Measurements from ENCODE around the gene TAF11L13. TPM values are rescaled to one million over a fixed set of nuclear protein-coding genes. Genes with fewer than 3 reads are reported as not detected.
"Not testable (repeated sequence)": the region's sequence is repeated elsewhere in the genome, so short reads cannot be mapped to it uniquely, and the experiment has no call there.

TAF11L13 gene
- total RNA-seq, 2 experiments from 2014 or later = not detected

DNA sequence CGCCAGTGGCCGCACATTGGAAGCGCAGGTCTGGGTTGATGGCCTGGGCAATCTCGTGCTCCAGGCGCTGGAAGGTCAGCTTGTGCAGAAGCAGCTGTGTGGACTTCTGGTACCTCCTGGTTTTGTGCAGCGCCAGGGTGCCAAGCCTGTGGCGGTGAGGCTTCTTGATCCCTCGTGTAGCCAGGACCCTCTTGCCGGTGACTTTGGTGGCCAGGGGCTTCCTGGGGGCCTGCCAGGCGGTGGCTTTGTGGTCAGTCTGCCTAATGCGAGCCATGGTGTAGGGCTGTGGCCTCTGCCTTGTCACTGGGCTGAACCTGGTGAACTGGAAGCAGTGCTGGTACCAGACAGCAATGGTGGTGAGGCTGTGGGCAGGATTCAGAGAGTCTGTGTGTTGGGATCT, 6.2 kb upstream of the TAF11L13 start:
- no peaks in the 10 kb centered on the region for H3K36me3 Mint-ChIP-seq (ENCODE audit: low read depth)
- H3K4me1 Mint-ChIP-seq = no peaks in the 10 kb centered on the region
- H3K27me3 Mint-ChIP-seq = no peaks in the 10 kb centered on the region
- ATAC-seq (no peak), DNase-seq (no peak)
- intact Hi-C loops (cut with DNase I, micrococcal nuclease) = no loop called here
- no peak overlapping the region for H3K27ac Mint-ChIP-seq
- no peak overlapping the region for H3K4me3 Mint-ChIP-seq
- ChIA-PET POLR2A (no interaction called here), CTCF (no interaction called here)
- H3K9me3 Mint-ChIP-seq (ENCODE audit: low read depth) = peaks cover 4% of the 10 kb centered on the region

DNA sequence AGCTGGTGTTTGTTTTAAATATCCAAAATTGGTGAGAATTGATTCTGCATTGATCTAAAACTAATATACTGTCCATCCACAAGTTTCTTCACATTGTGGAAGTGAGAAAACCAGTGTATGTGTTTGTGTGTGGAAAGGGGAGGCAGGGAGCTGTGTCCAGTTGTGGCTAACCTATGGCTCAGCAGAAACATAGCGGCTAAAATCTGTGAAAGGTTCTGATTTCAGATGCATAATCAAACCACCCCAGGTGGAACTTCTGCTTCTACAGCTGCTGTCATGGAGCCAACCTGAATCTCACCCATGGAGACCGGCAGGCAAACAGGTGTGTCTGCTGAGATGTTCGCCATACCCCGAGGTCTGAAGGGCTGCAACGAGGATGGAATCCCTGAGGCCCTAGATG, 2.3 kb downstream of the TAF11L13 start, which contains the start of gene TAF11L14:
Gene TAF11L14, plus strand, starts transcription at position 301 of the 400 bp plus-strand sequence.
- ChIA-PET POLR2A (no interaction called here), CTCF (no interaction called here)
- H3K9me3 Mint-ChIP-seq (ENCODE audit: low read depth) = no peaks in the 10 kb centered on the region
- DNase-seq (no peak), ATAC-seq (no peak)
- intact Hi-C loops (cut with DNase I, micrococcal nuclease) = no loop called here
- H3K4me3 Mint-ChIP-seq = no peak within 1 kb of the TSS
- H3K4me1 Mint-ChIP-seq = no peaks in the 10 kb centered on the region
- no peaks in the 10 kb centered on the region for H3K36me3 Mint-ChIP-seq (ENCODE audit: low read depth)
- H3K27me3 Mint-ChIP-seq = no peaks in the 10 kb centered on the region
- no peak within 1 kb of the TSS for H3K27ac Mint-ChIP-seq

DNA sequence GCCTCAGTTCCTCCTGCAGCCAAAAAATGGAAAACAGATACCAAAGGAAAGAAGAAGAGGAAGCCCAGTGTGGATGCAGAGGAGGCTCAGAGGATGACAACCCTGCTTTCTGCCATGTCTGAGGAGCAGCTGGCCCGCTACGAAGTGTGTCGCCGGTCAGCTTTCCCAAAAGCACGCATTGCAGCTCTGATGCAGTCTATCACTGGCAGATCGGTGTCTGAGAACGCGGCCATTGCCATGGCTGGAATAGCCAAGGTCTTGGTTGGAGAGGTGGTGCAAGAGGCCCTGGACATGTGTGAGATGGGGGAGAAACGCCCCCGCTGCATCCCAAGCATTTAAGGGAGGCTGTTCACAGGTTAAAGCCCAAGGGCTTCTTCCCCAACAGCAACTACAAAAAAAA, 17.3 kb downstream of the TAF11L13 start:
- H3K9me3 Mint-ChIP-seq (ENCODE audit: low read depth) = peaks cover 12% of the 10 kb centered on the region
- H3K4me1 Mint-ChIP-seq; CTCF ChIA-PET; H3K36me3 Mint-ChIP-seq (ENCODE audit: low read depth); intact Hi-C loops (cut with DNase I, micrococcal nuclease); DNase-seq; H3K27me3 Mint-ChIP-seq; ATAC-seq; POLR2A ChIA-PET; H3K4me3 Mint-ChIP-seq; H3K27ac Mint-ChIP-seq: not testable (repeated sequence)

DNA sequence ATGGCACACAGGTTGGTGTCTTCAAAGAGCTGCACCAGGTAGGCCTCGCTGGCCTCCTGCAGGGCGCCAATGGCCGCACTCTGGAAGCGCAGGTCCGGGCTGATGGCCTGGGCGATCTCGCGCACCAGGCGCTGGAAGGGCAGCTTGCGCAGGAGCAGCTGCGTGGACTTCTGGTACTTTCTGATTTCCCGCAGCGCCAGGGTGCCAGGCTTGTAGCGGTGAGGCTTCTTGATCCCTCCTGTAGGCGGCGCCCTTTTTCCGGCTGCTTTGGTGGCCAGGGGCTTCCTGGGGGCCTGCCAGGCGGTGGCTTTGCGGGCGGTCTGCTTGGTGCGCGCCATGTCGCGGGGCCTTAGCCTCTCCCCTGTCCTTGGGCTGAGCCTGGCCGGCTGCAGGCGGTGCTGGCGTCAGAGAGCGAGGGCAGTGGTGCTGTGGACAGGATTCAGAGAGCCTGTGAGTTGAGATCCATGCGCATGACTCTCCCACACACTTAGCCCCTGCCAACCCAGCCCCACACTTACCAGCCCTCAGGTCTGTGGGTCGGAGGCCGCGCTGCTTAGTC, 23.4 kb downstream of the TAF11L13 start:
- H3K4me1 Mint-ChIP-seq, ATAC-seq, POLR2A ChIA-PET: not testable (repeated sequence)

DNA sequence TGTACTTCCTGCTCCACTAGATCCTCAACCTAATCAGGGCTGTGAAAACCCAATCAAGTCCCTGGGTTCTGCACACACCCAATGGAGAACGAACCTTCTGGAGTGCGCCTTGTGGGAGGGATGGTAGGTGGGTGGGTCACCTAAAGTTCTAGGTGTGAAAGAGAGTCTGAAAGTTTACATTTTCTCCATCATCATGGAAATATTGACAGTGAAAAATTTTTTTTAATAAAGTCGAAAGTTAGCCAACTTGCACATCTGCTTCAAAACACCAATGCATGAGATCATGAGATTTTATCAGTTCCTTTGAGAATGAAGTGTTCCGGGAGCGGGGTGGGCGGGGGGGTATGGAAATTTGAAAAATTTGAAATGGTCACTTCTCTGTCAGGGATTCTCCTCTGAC, 24.0 kb downstream of the TAF11L13 start:
- POLR2A ChIA-PET = no interaction called here
- intact Hi-C loops (cut with DNase I, micrococcal nuclease) = no loop called here
- CTCF ChIA-PET = interaction anchor here (0.7 kb wide), 1 partner anchor 13 kb away, joined by 3 read pairs; no protein-coding TSS in a partner anchor
- Mint-ChIP-seq H3K9me3 (ENCODE audit: low read depth) (peaks cover 15% of the 10 kb centered on the region), H3K27ac (no peak overlapping the region), H3K27me3 (no peaks in the 10 kb centered on the region), H3K4me1 (no peaks in the 10 kb centered on the region), H3K4me3 (no peak overlapping the region), H3K36me3 (ENCODE audit: low read depth) (no peaks in the 10 kb centered on the region)
- no peak for ATAC-seq
- DNase-seq = no peak

More for the DNA sequence above, 23.4 kb downstream of the TAF11L13 start:
- DNase-seq; CTCF ChIA-PET; intact Hi-C loops (cut with DNase I, micrococcal nuclease); H3K36me3 Mint-ChIP-seq (ENCODE audit: low read depth); H3K4me3 Mint-ChIP-seq; H3K27ac Mint-ChIP-seq; H3K27me3 Mint-ChIP-seq: not testable (repeated sequence)
- H3K9me3 Mint-ChIP-seq (ENCODE audit: low read depth) = peaks cover 13% of the 10 kb centered on the region

DNA sequence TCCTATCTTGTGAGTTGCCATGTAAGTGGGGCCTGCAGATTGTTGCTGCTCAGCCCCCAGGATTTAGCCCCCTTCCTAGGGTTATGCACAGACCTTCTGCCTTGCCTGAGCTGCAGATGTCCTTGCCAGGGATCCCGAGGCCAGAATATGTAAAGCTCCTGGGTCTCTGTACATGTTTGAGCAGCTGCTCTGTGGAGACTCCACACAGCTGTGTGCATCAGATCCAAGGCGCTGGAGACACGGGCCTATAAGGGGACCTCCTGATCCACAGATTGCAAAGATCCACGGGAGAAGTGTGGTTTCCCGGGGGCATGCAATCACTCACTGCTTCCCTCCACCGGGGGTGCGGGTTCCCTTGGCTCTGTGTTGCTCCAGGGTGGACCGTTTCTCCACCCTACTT, 31.3 kb downstream of the TAF11L13 start:
- DNase-seq (no peak), ATAC-seq (no peak)
- no peak overlapping the region for H3K4me3 Mint-ChIP-seq
- no peak overlapping the region for H3K27ac Mint-ChIP-seq
- intact Hi-C loops (cut with DNase I, micrococcal nuclease) = no loop called here
- ChIA-PET POLR2A (no interaction called here), CTCF (no interaction called here)
- H3K36me3 Mint-ChIP-seq (ENCODE audit: low read depth) = no peaks in the 10 kb centered on the region
- peaks cover 13% of the 10 kb centered on the region for H3K9me3 Mint-ChIP-seq (ENCODE audit: low read depth)
- no peaks in the 10 kb centered on the region for H3K4me1 Mint-ChIP-seq
- no peaks in the 10 kb centered on the region for H3K27me3 Mint-ChIP-seq

DNA sequence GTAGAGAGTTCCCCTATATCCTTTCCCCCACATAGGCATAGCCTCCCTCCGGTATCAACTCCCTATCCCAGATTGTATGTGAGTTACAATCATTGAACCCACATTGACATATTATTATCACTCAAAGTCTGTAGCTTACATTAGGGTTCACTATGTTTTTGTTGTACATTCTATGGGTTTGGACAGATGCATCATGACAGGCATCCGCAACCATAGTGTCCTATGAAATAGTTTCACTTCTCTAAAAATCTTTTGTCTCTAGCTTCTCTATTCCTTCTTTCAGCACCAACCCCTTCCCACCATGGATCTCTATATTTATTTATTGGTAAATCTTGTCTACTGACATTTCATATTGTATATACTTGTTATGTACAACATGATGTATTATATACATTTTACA, 33.9 kb downstream of the TAF11L13 start:
- H3K4me3 Mint-ChIP-seq = no peak overlapping the region
- H3K27ac Mint-ChIP-seq = no peak overlapping the region
- no peaks in the 10 kb centered on the region for H3K36me3 Mint-ChIP-seq (ENCODE audit: low read depth)
- CTCF ChIA-PET = no interaction called here
- no peak for ATAC-seq
- no peaks in the 10 kb centered on the region for H3K27me3 Mint-ChIP-seq
- peaks cover 14% of the 10 kb centered on the region for H3K9me3 Mint-ChIP-seq (ENCODE audit: low read depth)
- intact Hi-C loops (cut with DNase I, micrococcal nuclease) = no loop called here
- POLR2A ChIA-PET = no interaction called here
- no peaks in the 10 kb centered on the region for H3K4me1 Mint-ChIP-seq
- DNase-seq = no peak

DNA sequence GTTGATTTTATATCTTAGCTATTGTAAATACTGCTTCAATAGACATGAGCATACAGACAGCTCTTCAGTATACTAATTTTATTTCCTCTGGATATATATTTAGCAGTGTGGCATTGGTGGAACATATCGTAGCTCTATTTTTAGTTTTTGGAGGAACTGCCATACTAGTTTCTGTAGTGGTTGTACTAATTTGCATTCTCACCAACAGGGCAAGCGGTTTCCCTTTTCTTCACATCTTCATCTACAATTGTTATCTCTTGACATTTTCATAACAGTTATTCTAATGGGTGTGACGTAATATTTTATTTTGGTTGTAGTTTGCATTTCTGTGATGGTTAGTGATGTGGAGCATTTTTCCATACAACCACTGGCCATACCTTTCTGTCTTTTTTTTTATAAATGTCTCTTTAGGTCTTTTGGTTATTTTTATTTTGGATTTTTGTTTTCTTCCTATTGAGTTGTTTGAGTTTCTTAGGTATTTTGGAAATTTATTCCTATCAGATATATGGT, 34.9 kb downstream of the TAF11L13 start:
- Mint-ChIP-seq H3K27me3 (no peaks in the 10 kb centered on the region), H3K4me1 (no peaks in the 10 kb centered on the region), H3K27ac (no peak overlapping the region), H3K4me3 (no peak overlapping the region), H3K9me3 (ENCODE audit: low read depth) (peaks cover 16% of the 10 kb centered on the region), H3K36me3 (ENCODE audit: low read depth) (no peaks in the 10 kb centered on the region)
- CTCF ChIA-PET = no interaction called here
- POLR2A ChIA-PET = no interaction called here
- ATAC-seq = no peak
- DNase-seq = no peak
- intact Hi-C loops (cut with DNase I, micrococcal nuclease) = no loop called here

DNA sequence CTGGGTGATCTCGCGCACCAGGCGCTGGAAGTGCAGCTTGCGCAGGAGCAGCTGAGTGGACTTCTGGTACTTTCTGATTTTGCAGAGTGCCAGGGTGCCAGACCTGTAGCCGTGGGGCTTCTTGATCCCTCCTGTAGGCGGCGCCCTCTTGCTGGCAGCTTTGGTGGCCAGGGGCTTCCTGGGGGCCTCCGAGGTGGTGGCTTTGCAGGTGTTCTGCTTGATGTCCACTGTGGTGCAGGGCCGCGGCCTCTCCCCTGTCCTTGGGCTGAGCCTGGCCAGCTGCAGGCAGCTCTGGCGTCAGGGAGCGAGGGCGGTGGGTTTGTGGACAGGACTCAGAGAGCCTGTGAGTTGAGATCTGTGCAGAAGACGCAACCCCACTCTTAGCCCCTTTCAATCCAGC, 38.5 kb downstream of the TAF11L13 start:
- Mint-ChIP-seq H3K4me3 (no peak overlapping the region), H3K36me3 (ENCODE audit: low read depth) (no peaks in the 10 kb centered on the region), H3K9me3 (ENCODE audit: low read depth) (peaks cover 21% of the 10 kb centered on the region), H3K27ac (no peak overlapping the region), H3K27me3 (no peaks in the 10 kb centered on the region), H3K4me1 (no peaks in the 10 kb centered on the region)
- CTCF ChIA-PET = no interaction called here
- POLR2A ChIA-PET = no interaction called here
- DNase-seq (no peak), ATAC-seq (no peak)
- intact Hi-C loops (cut with DNase I, micrococcal nuclease) = no loop called here

DNA sequence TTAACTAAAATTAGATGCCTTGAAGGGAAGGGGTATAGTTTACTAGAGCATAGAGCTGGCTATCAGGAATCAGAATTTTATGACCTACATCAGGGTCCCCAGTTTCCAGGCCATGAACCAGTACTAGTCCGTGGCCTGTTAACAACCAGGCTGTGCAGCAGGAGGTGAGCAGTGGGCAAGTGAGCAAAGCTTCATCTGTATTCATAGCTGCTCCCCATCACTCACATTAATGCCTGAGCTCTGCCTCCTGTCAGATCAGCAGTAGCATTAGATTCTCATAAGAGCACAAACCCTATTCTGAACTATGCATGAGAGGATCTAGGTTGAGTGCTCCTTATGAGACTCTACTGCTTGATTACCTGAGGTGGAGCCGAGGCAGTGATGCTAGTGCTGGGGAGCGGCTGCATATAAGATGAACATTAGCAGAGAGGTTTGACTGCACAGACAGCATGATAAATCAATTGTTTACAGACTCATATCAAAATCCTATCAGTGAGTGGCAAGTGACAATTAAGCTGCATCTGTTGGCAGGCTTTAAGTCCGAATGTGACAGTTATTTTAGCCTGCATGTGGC, 47.0 kb downstream of the TAF11L13 start:
- H3K36me3 Mint-ChIP-seq (ENCODE audit: low read depth) = no peaks in the 10 kb centered on the region
- no peaks in the 10 kb centered on the region for H3K27me3 Mint-ChIP-seq
- ATAC-seq (no peak), DNase-seq (no peak)
- ChIA-PET POLR2A (no interaction called here), CTCF (no interaction called here)
- H3K27ac Mint-ChIP-seq = no peak overlapping the region
- no peak overlapping the region for H3K4me3 Mint-ChIP-seq
- H3K4me1 Mint-ChIP-seq = no peaks in the 10 kb centered on the region
- intact Hi-C loops (cut with DNase I, micrococcal nuclease) = no loop called here
- no peaks in the 10 kb centered on the region for H3K9me3 Mint-ChIP-seq (ENCODE audit: low read depth)

DNA sequence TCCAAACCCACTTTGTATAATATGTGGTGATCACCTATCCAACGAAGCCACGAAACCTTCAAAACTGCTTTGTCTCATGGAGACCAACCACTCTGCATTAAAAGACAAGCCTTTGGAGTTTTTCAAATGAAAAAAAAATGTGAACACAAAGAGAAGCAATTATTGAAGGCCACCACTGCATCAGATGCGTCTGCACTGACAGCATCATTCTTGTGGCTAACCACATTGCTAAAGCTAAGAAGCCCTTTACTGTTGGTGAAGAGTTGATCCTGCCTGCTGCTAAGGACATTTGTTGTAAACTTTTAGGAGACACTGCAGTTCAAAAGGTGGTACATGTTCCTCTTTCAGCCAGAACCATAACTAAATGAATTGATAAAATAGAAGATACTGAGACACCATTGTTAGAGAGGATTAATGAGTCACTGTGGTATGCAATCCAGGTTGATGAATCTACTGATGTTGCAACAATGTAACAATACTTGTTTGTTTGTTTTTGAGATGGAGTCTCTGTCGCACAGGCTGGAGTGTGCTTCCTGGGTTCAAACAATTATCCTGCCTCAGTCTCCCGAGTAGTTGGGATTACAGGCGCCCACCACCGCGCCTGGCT, 47.8 kb downstream of the TAF11L13 start:
- no peaks in the 10 kb centered on the region for H3K27me3 Mint-ChIP-seq
- no peak overlapping the region for H3K4me3 Mint-ChIP-seq
- no peak overlapping the region for H3K27ac Mint-ChIP-seq
- no peak for ATAC-seq
- no peaks in the 10 kb centered on the region for H3K36me3 Mint-ChIP-seq (ENCODE audit: low read depth)
- DNase-seq = no peak
- H3K9me3 Mint-ChIP-seq (ENCODE audit: low read depth) = no peaks in the 10 kb centered on the region
- POLR2A ChIA-PET = no interaction called here
- CTCF ChIA-PET = no interaction called here
- intact Hi-C loops (cut with DNase I, micrococcal nuclease) = no loop called here
- H3K4me1 Mint-ChIP-seq = no peaks in the 10 kb centered on the region

DNA sequence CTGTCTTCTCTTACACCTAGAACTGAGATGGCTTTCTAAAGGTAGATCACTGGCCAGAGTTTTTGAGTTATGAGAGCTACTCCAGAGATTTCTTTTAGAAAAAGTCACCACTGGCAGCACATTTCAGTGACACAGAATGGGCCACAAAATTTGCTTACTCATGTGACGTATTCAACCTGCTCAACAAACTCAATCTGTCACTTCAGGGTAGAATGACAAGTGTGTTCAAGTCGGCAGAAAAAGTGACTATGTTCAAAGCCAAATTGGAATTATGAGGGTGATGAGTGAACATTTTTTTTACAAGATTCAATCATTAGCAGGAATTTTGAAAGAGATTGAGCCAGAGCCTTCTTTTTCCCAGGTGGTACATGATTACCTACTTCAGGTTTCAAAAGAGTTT, 48.8 kb downstream of the TAF11L13 start:
- Mint-ChIP-seq H3K4me3 (no peak overlapping the region), H3K27me3 (no peaks in the 10 kb centered on the region), H3K9me3 (ENCODE audit: low read depth) (no peaks in the 10 kb centered on the region), H3K4me1 (no peaks in the 10 kb centered on the region), H3K36me3 (ENCODE audit: low read depth) (no peaks in the 10 kb centered on the region), H3K27ac (no peak overlapping the region)
- ChIA-PET POLR2A (no interaction called here), CTCF (no interaction called here)
- no peak for ATAC-seq
- intact Hi-C loops (cut with DNase I, micrococcal nuclease) = no loop called here
- DNase-seq = no peak

Data from activated CD4-positive, alpha-beta T cell treated with anti-CD3 and anti-CD28 coated beads for 36 hours (primary cell).